Endothelial cell of umbilical vein (primary cell): ENCODE data around the gene KDM4C.

Source experiments
- MYC ChIP-seq: IDR thresholded peaks from one replicate; pipeline ENCODE4 v1.6.1; 2011; ENCODE audit warnings: mild to moderate bottlenecking, low read depth, low read length
- POLR2A ChIP-seq: IDR thresholded peaks from 2 replicates; pipeline ENCODE4 v1.6.1; 2012; ENCODE audit warnings: low read depth, mild to moderate bottlenecking, control low read depth, low read length
- POLR2AphosphoS5 ChIP-seq: IDR thresholded peaks from 2 replicates; pipeline ENCODE4 v1.6.1; 2012; ENCODE audit warnings: low read depth, mild to moderate bottlenecking, control low read depth, low read length, moderate library complexity; ENCODE audit not compliant: insufficient read depth
- TF ChIP-seq, protein P1 (sequence below), 2 donors: IDR thresholded peaks; 1 replicate in 1 of 2; 2 replicates in 1 of 2; pipeline ENCODE4 v1.5.1; 2011; ENCODE audit warnings: low read length in 2 of 2, mild to moderate bottlenecking in 2 of 2, moderate library complexity in 2 of 2, control low read depth in 1 of 2, inconsistent platforms in 1 of 2, low read depth in 1 of 2; ENCODE audit not compliant: insufficient read depth in 1 of 2; ENCODE audit errors: extremely low read depth in 1 of 2

GRCh38 chr9:6959270-6960000, 201.7 kb downstream of the KDM4C start:
- TF ChIP-seq, protein P1, sequence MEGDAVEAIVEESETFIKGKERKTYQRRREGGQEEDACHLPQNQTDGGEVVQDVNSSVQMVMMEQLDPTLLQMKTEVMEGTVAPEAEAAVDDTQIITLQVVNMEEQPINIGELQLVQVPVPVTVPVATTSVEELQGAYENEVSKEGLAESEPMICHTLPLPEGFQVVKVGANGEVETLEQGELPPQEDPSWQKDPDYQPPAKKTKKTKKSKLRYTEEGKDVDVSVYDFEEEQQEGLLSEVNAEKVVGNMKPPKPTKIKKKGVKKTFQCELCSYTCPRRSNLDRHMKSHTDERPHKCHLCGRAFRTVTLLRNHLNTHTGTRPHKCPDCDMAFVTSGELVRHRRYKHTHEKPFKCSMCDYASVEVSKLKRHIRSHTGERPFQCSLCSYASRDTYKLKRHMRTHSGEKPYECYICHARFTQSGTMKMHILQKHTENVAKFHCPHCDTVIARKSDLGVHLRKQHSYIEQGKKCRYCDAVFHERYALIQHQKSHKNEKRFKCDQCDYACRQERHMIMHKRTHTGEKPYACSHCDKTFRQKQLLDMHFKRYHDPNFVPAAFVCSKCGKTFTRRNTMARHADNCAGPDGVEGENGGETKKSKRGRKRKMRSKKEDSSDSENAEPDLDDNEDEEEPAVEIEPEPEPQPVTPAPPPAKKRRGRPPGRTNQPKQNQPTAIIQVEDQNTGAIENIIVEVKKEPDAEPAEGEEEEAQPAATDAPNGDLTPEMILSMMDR (IDR thresholded peaks at IDR 0.05; ENCODE audit: extremely low read depth in 1 of 2, insufficient read depth in 1 of 2, low read depth in 1 of 2, low read length in 2 of 2) = no peak
- TF ChIP-seq POLR2A (no peak), MYC (no peak), POLR2AphosphoS5 (no peak)
